ENCODE results near the gene GREB1.

DNA sequence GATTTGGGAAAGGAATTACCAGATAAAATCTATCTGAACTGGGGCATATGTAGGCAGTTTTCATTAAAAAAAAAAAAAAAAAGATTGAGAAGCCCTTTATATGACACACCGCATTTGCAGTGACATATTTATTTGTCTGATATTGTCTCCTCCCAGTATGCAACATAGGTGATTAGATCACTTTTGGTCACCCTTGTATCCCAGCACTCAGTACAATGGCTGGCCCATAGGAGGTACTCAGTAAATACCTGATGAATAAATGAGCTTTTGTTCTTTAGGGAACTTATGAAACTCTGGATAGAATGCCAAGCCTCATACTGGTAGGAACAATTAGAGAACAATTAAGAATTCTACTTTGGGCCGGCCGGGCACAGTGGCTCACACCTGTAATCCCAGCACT is 45.0 kb upstream of the GREB1 start:
- TF ChIP-seq, protein P1, sequence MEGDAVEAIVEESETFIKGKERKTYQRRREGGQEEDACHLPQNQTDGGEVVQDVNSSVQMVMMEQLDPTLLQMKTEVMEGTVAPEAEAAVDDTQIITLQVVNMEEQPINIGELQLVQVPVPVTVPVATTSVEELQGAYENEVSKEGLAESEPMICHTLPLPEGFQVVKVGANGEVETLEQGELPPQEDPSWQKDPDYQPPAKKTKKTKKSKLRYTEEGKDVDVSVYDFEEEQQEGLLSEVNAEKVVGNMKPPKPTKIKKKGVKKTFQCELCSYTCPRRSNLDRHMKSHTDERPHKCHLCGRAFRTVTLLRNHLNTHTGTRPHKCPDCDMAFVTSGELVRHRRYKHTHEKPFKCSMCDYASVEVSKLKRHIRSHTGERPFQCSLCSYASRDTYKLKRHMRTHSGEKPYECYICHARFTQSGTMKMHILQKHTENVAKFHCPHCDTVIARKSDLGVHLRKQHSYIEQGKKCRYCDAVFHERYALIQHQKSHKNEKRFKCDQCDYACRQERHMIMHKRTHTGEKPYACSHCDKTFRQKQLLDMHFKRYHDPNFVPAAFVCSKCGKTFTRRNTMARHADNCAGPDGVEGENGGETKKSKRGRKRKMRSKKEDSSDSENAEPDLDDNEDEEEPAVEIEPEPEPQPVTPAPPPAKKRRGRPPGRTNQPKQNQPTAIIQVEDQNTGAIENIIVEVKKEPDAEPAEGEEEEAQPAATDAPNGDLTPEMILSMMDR (conservative IDR thresholded peaks at IDR 0.05), result no peak
- TF ChIP-seq ZFX (IDR thresholded peaks at IDR 0.05), result no peak

All from C4-2B (cell line).